Measurements from ENCODE around the gene MOGAT3. TPM values are rescaled to one million over a fixed set of nuclear protein-coding genes. Genes with fewer than 3 reads are reported as not detected.

The MOGAT3 gene
- total RNA-seq, 6 donors from 2014 or later: not detected

- H3K4me3 ChIP-seq: no peak overlapping the region
- WGBS, 2 donors: 1 to 3% methylated on average over 17 to 31 of the region's 33 CpGs
- H3K36me3 ChIP-seq: no peaks in the 10 kb centered on the region
- no peaks in the 10 kb centered on the region for H3K9me3 ChIP-seq
- H3K27ac ChIP-seq: no peak overlapping the region
- ATAC-seq (ENCODE audit: low FRiP score in 2 of 2) (peak; percentile 42 to 75), DNase-seq (peak; percentile 71 to 91)
- TF ChIP-seq POLR2A (IDR thresholded peaks at IDR 0.05) (no peak), CTCF (IDR thresholded peaks at IDR 0.05) (peak; percentile 84 to 91 (median 87)), EP300 (IDR thresholded peaks at IDR 0.05) (no peak)
- H3K27me3 ChIP-seq: peaks cover 0 to 95% (median 66%) of the 10 kb centered on the region in 4 donors
- H3K4me1 ChIP-seq: peaks cover 30 to 60% (median 39%) of the 10 kb centered on the region in 4 donors
These were observed 30.8 kb downstream of the MOGAT3 start for GRCh38 chr7:101169838-101170551.

GRCh38 chr7:101169110-101169837 lies 31.6 kb downstream of the MOGAT3 start:
- no peak overlapping the region for H3K27ac ChIP-seq
- TF ChIP-seq POLR2A (IDR thresholded peaks at IDR 0.05): no peak
- TF ChIP-seq CTCF (IDR thresholded peaks at IDR 0.05): no peak
- no peak for TF ChIP-seq EP300 (IDR thresholded peaks at IDR 0.05)
- no peak for TF ChIP-seq POLR2AphosphoS5 (IDR thresholded peaks at IDR 0.05)
- no peak for ATAC-seq (ENCODE audit: low FRiP score in 2 of 2)
- DNase-seq: no peak
- H3K4me1 ChIP-seq: peaks cover 36 to 62% (median 46%) of the 10 kb centered on the region in 4 donors
- H3K9me3 ChIP-seq: no peaks in the 10 kb centered on the region
- no peaks in the 10 kb centered on the region for H3K36me3 ChIP-seq
- peaks cover 0 to 95% (median 67%) of the 10 kb centered on the region in 4 donors for H3K27me3 ChIP-seq
- H3K4me3 ChIP-seq: no peak overlapping the region
- 1 to 3% methylated on average over 13 to 18 of the region's 18 CpGs for WGBS, 2 donors

GRCh38 chr7:101168412-101169049 lies 32.3 kb downstream of the MOGAT3 start:
- Histone ChIP-seq H3K27ac (no peak overlapping the region), H3K27me3 (peaks cover 0 to 95% (median 68%) of the 10 kb centered on the region in 4 donors), H3K9me3 (no peaks in the 10 kb centered on the region), H3K4me3 (no peak overlapping the region), H3K4me1 (peaks cover 39 to 62% (median 49%) of the 10 kb centered on the region in 4 donors), H3K36me3 (no peaks in the 10 kb centered on the region)
- ATAC-seq (ENCODE audit: low FRiP score in 2 of 2) (no peak), DNase-seq (no peak)
- TF ChIP-seq CTCF (IDR thresholded peaks at IDR 0.05) (no peak), POLR2A (IDR thresholded peaks at IDR 0.05) (no peak)
- 0 to 3% methylated on average over 6 of the region's 6 CpGs for WGBS, 2 donors

GRCh38 chr7:101167645-101168411 lies 33.0 kb downstream of the MOGAT3 start:
- Histone ChIP-seq H3K4me1 (peaks cover 39 to 62% (median 50%) of the 10 kb centered on the region in 4 donors), H3K27me3 (peaks cover 0 to 95% (median 65%) of the 10 kb centered on the region in 4 donors), H3K27ac (no peak overlapping the region), H3K36me3 (no peaks in the 10 kb centered on the region), H3K4me3 (no peak overlapping the region), H3K9me3 (no peaks in the 10 kb centered on the region)
- ATAC-seq (ENCODE audit: low FRiP score in 2 of 2) (no peak), DNase-seq (no peak)
- WGBS, 2 donors: 2 to 7% methylated on average over 12 of the region's 12 CpGs
- no peak for TF ChIP-seq EP300 (IDR thresholded peaks at IDR 0.05)
- no peak for TF ChIP-seq POLR2AphosphoS5 (IDR thresholded peaks at IDR 0.05)
- no peak for TF ChIP-seq POLR2A (IDR thresholded peaks at IDR 0.05)
- no peak for TF ChIP-seq CTCF (IDR thresholded peaks at IDR 0.05)
